ENCODE results near the gene ICAM3. TPM values are rescaled to one million over a fixed set of nuclear protein-coding genes. Genes with fewer than 3 reads are reported as not detected.

The ICAM3 gene
- total RNA-seq, 2 donors from 2014 or later: 91.9 to 154 TPM

DNA sequence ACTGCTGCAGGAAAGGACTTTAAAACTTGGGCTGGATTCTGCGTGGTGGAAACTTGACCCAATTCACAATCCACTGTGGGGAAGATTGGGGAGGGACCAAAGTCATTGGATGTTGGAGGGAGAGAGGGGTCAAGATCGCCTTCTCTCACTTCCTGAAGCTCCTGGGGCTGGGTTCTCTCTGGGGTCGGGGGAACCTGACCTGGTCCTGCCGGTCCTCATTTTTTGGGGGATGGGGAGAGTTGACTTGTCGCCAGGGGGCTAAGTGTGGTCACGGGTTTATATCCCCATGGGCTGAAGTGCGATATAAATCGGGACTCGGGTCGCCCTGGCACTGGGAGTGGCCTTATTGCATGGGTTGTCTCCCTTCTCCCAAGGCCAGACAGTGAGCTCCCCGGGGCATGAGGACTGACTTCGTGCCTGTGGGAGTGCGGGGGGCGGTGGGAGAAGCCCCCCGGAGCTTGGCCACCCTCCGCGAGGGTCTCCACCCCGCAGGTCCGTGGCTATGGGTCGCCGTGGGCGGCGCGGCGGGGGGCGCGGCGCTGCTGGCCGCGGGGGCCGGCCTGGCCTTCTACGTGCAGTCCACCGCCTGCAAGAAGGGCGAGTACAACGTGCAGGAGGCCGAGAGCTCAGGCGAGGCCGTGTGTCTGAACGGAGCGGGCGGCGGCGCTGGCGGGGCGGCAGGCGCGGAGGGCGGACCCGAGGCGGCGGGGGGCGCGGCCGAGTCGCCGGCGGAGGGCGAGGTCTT is 43.4 kb downstream of the ICAM3 start:
- peaks cover 29 to 31% of the 10 kb centered on the region in 2 donors for H3K4me1 Mint-ChIP-seq (ENCODE audit: low read depth in 2 of 2)
- DNase-seq (ENCODE audit: low spot score): no peak
- peak overlapping the region in 1 of 2 donors; percentile 82 for H3K27ac Mint-ChIP-seq
- H3K9me3 Mint-ChIP-seq: no peaks in the 10 kb centered on the region
- H3K4me3 Mint-ChIP-seq: peak overlapping the region; percentile 80
- H3K36me3 Mint-ChIP-seq: no peaks in the 10 kb centered on the region
- no peak for ATAC-seq
- peaks cover 8% of the 10 kb centered on the region in 2 donors for H3K27me3 Mint-ChIP-seq

DNA sequence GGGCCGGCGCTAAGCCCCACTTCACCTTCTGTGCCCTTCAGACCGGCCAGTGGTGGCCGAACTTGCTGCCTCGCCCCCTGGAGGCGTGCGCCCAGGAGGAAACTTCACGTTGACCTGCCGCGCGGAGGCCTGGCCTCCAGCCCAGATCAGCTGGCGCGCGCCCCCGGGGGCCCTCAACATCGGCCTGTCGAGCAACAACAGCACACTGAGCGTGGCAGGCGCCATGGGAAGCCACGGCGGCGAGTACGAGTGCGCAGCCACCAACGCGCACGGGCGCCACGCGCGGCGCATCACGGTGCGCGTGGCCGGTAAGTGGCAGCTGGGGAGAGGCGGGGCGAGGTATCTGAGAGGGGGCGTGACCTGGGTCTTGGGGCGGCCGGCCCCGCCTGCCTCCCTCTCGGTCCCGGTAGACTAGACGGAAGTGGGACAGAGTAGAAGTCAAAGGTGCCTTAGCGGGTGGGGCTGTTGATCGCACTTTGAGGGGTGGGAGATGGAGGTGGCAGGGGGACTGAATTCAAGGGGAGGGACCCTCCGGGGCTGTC is 44.0 kb downstream of the ICAM3 start:
- peak overlapping the region in 1 of 2 donors; percentile 82 for H3K27ac Mint-ChIP-seq
- H3K36me3 Mint-ChIP-seq: no peaks in the 10 kb centered on the region
- no peaks in the 10 kb centered on the region for H3K9me3 Mint-ChIP-seq
- H3K27me3 Mint-ChIP-seq: peaks cover 12 to 13% of the 10 kb centered on the region in 2 donors
- H3K4me3 Mint-ChIP-seq: peak overlapping the region; percentile 80
- DNase-seq (ENCODE audit: low spot score) (peak; percentile 82), ATAC-seq (peak; percentile 82 to 84)
- peaks cover 35 to 38% of the 10 kb centered on the region in 2 donors for H3K4me1 Mint-ChIP-seq (ENCODE audit: low read depth in 2 of 2)

GRCh38 chr19:10294368-10294697 is 45.1 kb downstream of the ICAM3 start:
- no peaks in the 10 kb centered on the region for H3K9me3 Mint-ChIP-seq
- no peak overlapping the region for H3K27ac Mint-ChIP-seq
- DNase-seq (ENCODE audit: low spot score) (no peak), ATAC-seq (no peak)
- no peaks in the 10 kb centered on the region for H3K36me3 Mint-ChIP-seq
- H3K4me3 Mint-ChIP-seq: peak overlapping the region; percentile 30
- peaks cover 37 to 39% of the 10 kb centered on the region in 2 donors for H3K4me1 Mint-ChIP-seq (ENCODE audit: low read depth in 2 of 2)
- H3K27me3 Mint-ChIP-seq: peaks cover 15 to 17% of the 10 kb centered on the region in 2 donors

- peak overlapping the region; percentile 32 to 76 for H3K27ac Mint-ChIP-seq
- no peaks in the 10 kb centered on the region for H3K9me3 Mint-ChIP-seq
- DNase-seq (ENCODE audit: low spot score): no peak
- peaks cover 15 to 17% of the 10 kb centered on the region in 2 donors for H3K27me3 Mint-ChIP-seq
- H3K4me1 Mint-ChIP-seq (ENCODE audit: low read depth in 2 of 2): peaks cover 38 to 41% of the 10 kb centered on the region in 2 donors
- ATAC-seq: no peak
- H3K36me3 Mint-ChIP-seq: no peaks in the 10 kb centered on the region
- peak overlapping the region; percentile 87 for H3K4me3 Mint-ChIP-seq
Measured at GRCh38 chr19:10293637-10294367, 45.6 kb downstream of the ICAM3 start.

DNA sequence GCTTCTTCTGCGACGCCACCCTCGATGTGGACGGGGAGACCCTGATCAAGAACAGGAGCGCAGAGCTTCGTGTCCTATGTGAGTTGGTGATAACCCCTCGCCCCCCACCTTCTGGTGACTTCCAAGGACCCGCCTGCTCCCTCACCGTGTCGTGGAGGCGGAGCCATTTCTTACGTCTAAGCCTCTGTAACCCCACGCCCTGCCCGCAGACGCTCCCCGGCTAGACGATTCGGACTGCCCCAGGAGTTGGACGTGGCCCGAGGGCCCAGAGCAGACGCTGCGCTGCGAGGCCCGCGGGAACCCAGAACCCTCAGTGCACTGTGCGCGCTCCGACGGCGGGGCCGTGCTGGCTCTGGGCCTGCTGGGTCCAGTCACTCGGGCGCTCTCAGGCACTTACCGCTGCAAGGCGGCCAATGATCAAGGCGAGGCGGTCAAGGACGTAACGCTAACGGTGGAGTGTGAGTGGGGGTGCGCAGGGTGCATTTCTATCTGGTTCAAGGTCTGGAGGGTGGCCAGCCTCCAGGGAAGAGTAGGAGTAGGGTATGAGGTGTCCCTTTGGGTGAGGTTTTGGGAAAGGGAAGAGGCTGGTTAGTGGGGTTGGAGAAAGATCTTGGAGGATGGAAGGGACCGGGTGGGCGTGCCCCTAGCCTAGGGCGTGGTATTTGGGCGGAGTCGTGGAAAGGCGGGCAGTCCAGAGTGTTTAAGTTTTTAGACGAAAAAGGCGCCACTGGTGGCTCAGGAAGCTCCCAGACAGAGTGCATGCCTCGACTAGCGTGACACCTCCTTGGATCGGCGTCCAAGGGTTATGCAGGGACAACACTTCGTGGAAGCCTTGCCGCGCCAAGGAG is 46.4 kb downstream of the ICAM3 start:
- H3K4me1 Mint-ChIP-seq (ENCODE audit: low read depth in 2 of 2): peaks cover 44 to 45% of the 10 kb centered on the region in 2 donors
- no peak for DNase-seq (ENCODE audit: low spot score)
- peak overlapping the region; percentile 32 to 76 for H3K27ac Mint-ChIP-seq

GRCh38 chr19:10292206-10292788 is 47.1 kb downstream of the ICAM3 start:
- no peaks in the 10 kb centered on the region for H3K9me3 Mint-ChIP-seq
- no peaks in the 10 kb centered on the region for H3K36me3 Mint-ChIP-seq
- H3K27ac Mint-ChIP-seq: peak overlapping the region in 1 of 2 donors; percentile 32
- ATAC-seq (peak; percentile 74 to 82), DNase-seq (ENCODE audit: low spot score) (peak; percentile 86)
- H3K4me1 Mint-ChIP-seq (ENCODE audit: low read depth in 2 of 2): peaks cover 45 to 51% of the 10 kb centered on the region in 2 donors
- H3K4me3 Mint-ChIP-seq: peak overlapping the region; percentile 87
- peaks cover 15 to 17% of the 10 kb centered on the region in 2 donors for H3K27me3 Mint-ChIP-seq

More for the DNA sequence above, 46.4 kb downstream of the ICAM3 start:
- Mint-ChIP-seq H3K36me3 (no peaks in the 10 kb centered on the region), H3K4me3 (peak overlapping the region; percentile 87), H3K27me3 (peaks cover 15 to 17% of the 10 kb centered on the region in 2 donors), H3K9me3 (no peaks in the 10 kb centered on the region)
- no peak for ATAC-seq

GRCh38 chr19:10291554-10292205 is 47.7 kb downstream of the ICAM3 start:
- no peak for ATAC-seq
- no peaks in the 10 kb centered on the region for H3K36me3 Mint-ChIP-seq
- no peaks in the 10 kb centered on the region for H3K9me3 Mint-ChIP-seq
- H3K4me3 Mint-ChIP-seq: peak overlapping the region; percentile 87
- DNase-seq (ENCODE audit: low spot score): no peak
- peak overlapping the region in 1 of 2 donors; percentile 31 for H3K27ac Mint-ChIP-seq
- peaks cover 15 to 17% of the 10 kb centered on the region in 2 donors for H3K27me3 Mint-ChIP-seq
- peaks cover 50 to 53% of the 10 kb centered on the region in 2 donors for H3K4me1 Mint-ChIP-seq (ENCODE audit: low read depth in 2 of 2)

- no peaks in the 10 kb centered on the region for H3K9me3 Mint-ChIP-seq
- ATAC-seq: peak; percentile 32 to 54
- H3K27me3 Mint-ChIP-seq: peaks cover 15 to 17% of the 10 kb centered on the region in 2 donors
- H3K4me1 Mint-ChIP-seq (ENCODE audit: low read depth in 2 of 2): peaks cover 54 to 59% of the 10 kb centered on the region in 2 donors
- H3K36me3 Mint-ChIP-seq: no peaks in the 10 kb centered on the region
- DNase-seq (ENCODE audit: low spot score): no peak
- peak overlapping the region in 1 of 2 donors; percentile 24 for H3K27ac Mint-ChIP-seq
- peak overlapping the region; percentile 87 for H3K4me3 Mint-ChIP-seq
Measured at GRCh38 chr19:10290876-10291553, 48.4 kb downstream of the ICAM3 start.

GRCh38 chr19:10290357-10290875 is 49.0 kb downstream of the ICAM3 start:
- Mint-ChIP-seq H3K4me1 (ENCODE audit: low read depth in 2 of 2) (peaks cover 52 to 60% of the 10 kb centered on the region in 2 donors), H3K36me3 (peaks cover 4% of the 10 kb centered on the region), H3K4me3 (peak overlapping the region; percentile 87), H3K9me3 (no peaks in the 10 kb centered on the region), H3K27me3 (peaks cover 15 to 17% of the 10 kb centered on the region in 2 donors), H3K27ac (peak overlapping the region in 1 of 2 donors; percentile 24)
- no peak for DNase-seq (ENCODE audit: low spot score)
- no peak for ATAC-seq

DNA sequence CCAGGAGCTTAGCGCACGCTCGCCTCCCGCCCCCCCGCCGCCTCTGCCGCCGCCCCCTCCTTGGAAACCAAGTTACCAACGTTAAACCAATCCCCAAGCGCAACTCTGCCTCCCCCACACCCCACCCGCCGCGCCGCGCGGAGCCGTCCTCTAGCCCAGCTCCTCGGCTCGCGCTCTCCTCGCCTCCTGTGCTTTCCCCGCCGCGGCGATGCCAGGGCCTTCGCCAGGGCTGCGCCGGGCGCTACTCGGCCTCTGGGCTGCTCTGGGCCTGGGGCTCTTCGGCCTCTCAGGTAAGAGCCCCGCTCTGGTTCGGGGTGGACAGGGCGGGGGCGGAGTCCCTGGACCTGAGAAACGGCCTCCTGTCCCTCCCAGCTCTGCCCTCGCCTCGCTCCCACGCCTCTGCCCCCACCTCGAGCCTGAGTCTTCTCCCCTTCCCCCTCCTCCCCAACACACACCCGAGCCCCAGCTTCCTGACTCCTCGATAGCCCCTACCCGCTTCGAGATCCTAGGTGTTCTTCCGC is 49.5 kb downstream of the ICAM3 start, which contains the start of gene ICAM5:
ICAM5 (plus strand) TSS at position 117 of the 521 bp plus-strand sequence; CDS start at position 209, 92 bp downstream.
- Mint-ChIP-seq H3K9me3 (no peaks in the 10 kb centered on the region), H3K27ac (peak within 1 kb of the TSS in 1 of 2 donors; percentile 24), H3K4me1 (ENCODE audit: low read depth in 2 of 2) (peaks cover 56 to 64% of the 10 kb centered on the region in 2 donors), H3K36me3 (peaks cover 9% of the 10 kb centered on the region), H3K4me3 (peak within 1 kb of the TSS; percentile 87), H3K27me3 (peaks cover 15 to 17% of the 10 kb centered on the region in 2 donors)
- DNase-seq (ENCODE audit: low spot score) (peak; percentile 58), ATAC-seq (no peak)

DNA sequence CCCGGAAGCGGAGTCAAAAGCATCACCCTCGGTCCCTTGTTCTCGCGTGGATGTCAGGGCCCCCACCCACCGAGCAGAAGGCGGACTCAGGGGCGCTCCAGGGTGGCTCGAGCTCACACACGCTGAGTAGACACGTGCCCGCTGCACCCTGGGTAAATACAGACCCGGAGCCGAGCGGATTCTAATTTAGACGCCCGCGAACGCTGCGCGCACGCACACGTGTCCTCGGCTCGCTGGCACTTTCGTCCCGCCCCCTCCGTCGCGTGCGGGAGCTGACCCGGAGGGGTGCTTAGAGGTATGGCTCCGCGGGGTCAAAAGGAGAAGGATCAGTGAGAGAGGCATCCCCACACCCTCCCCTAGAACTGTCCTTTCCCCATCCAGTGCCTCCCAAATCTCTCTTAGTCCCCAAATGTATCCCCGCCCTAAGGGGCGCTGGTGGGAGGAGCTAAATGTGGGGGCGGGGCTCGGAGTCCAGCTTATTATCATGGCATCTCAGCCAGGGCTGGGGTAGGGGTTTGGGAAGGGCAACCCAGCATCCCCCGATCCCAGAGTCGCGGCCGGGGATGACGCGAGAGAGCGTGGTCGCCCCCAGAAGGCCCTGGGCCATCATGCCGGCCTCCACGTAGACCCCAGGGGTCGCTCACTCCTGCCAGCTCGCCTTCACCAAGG is 50.1 kb downstream of the ICAM3 start:
- peaks cover 12% of the 10 kb centered on the region for H3K36me3 Mint-ChIP-seq
- peak overlapping the region; percentile 87 for H3K4me3 Mint-ChIP-seq
- H3K4me1 Mint-ChIP-seq (ENCODE audit: low read depth in 2 of 2): peaks cover 58 to 66% of the 10 kb centered on the region in 2 donors
- no peak overlapping the region for H3K27ac Mint-ChIP-seq
- peak; percentile 4 to 57 for ATAC-seq
- peaks cover 15 to 17% of the 10 kb centered on the region in 2 donors for H3K27me3 Mint-ChIP-seq
- no peaks in the 10 kb centered on the region for H3K9me3 Mint-ChIP-seq
- DNase-seq (ENCODE audit: low spot score): peak; percentile 67
